MCF 10A (cell line): ENCODE measurements around the gene NOTCH2. TPM values are rescaled to one million over a fixed set of nuclear protein-coding genes. Genes with fewer than 3 reads are reported as not detected.

Source experiments
- BruUV-seq: library from RNA; stranded (reverse); fragments of 400-500 nt; replicated peaks from 2 replicates; lab custom pipeline; 2021; lab: Mats Ljungman, UMichigan
- CTCF ChIA-PET: fragments of 300-600 bp; sonication (Branson Sonifier 250); formaldehyde crosslinking; extraction: SDS; loops from one replicate; lab custom pipeline; 2021; ENCODE audit warnings: antibody characterized with exemption, inconsistent platforms; lab: Yijun Ruan, JAX
- POLR2A ChIA-PET: fragments of 300-600, 350-650 bp; sonication (Branson Sonifier 250); formaldehyde crosslinking; extraction: SDS; loops from one replicate; lab custom pipeline; 2020; ENCODE audit warnings: antibody characterized with exemption, inconsistent platforms; lab: Yijun Ruan, JAX
- DNase-seq: peaks from one replicate; pipeline ENCODE4 v3.0.0-alpha.2; 2018; ENCODE audit not compliant: unreplicated experiment
- H3K27ac Mint-ChIP-seq: one replicate; pipeline ENCODE4 v1.8.0; 2022; ENCODE audit warnings: mild to moderate bottlenecking, low read depth, mixed read lengths; ENCODE audit not compliant: unreplicated experiment
- H3K27me3 Mint-ChIP-seq: one replicate; pipeline ENCODE4 v1.8.0; 2022; ENCODE audit warnings: mixed read lengths; ENCODE audit not compliant: insufficient read depth, unreplicated experiment
- H3K36me3 Mint-ChIP-seq: one replicate; pipeline ENCODE4 v1.8.0; 2022; ENCODE audit warnings: mild to moderate bottlenecking, moderate library complexity, mixed read lengths; ENCODE audit not compliant: insufficient read depth, unreplicated experiment
- H3K4me1 Mint-ChIP-seq: one replicate; pipeline ENCODE4 v1.8.0; 2022; ENCODE audit warnings: mixed read lengths; ENCODE audit not compliant: insufficient read depth, unreplicated experiment
- H3K4me3 Mint-ChIP-seq: one replicate; pipeline ENCODE4 v1.8.0; 2022; ENCODE audit warnings: mild to moderate bottlenecking, moderate library complexity, mixed read lengths; ENCODE audit not compliant: unreplicated experiment
- H3K9me3 Mint-ChIP-seq: one replicate; pipeline ENCODE4 v1.8.0; 2022; ENCODE audit warnings: mixed read lengths; ENCODE audit not compliant: unreplicated experiment
- CTCF ChIP-seq: fragments of 200-600 bp; IDR thresholded peaks from one replicate; pipeline ENCODE4 v1.8.0; 2022; ENCODE audit warnings: antibody characterized with exemption, mild to moderate bottlenecking; ENCODE audit not compliant: unreplicated experiment
- intact Hi-C: fragments of 100-400 bp; cut with micrococcal nuclease; formaldehyde crosslinking; loops from 2 replicates; pipeline ENCODE4 v1.14.1; 2022
- total RNA-seq: library from RNA; stranded (reverse); gene quantifications from 2 replicates; pipeline ENCODE4 v1.2.3, GENCODE V29; 2022

The NOTCH2 gene
- total RNA-seq, 1 experiment from 2014 or later: 128 TPM

GRCh38 chr1:119948342-119949214 is 120.9 kb downstream of the NOTCH2 start:
- H3K9me3 Mint-ChIP-seq: no peaks in the 10 kb centered on the region
- CTCF ChIA-PET: interaction anchor here (0.6 to 3.3 kb wide), 19 partner anchors 9 to 366 kb away, joined by 3 to 22 read pairs (median 6); partner anchors contain the start of gene ADAM30
- TF ChIP-seq CTCF: peak; percentile 85
- H3K36me3 Mint-ChIP-seq: peaks cover 78% of the 10 kb centered on the region
- no peaks in the 10 kb centered on the region for H3K27me3 Mint-ChIP-seq
- no TSS peak for BruUV-seq
- intact Hi-C loops: loop anchor here (1.0 kb wide), 1 partner anchor 62 kb away; no protein-coding TSS in a partner anchor
- peaks cover 13% of the 10 kb centered on the region for H3K4me1 Mint-ChIP-seq
- H3K27ac Mint-ChIP-seq: peak overlapping the region; percentile 27
- H3K4me3 Mint-ChIP-seq: no peak overlapping the region
- peak; percentile 78 for DNase-seq
- POLR2A ChIA-PET: interaction anchor here (0.6 to 1.6 kb wide), 6 partner anchors 9 to 227 kb away, joined by 3 to 5 read pairs (median 4); partner anchors contain the start of gene SEC22B

GRCh38 chr1:119947468-119947867 is 122.0 kb downstream of the NOTCH2 start:
- peak overlapping the region; percentile 75 for H3K27ac Mint-ChIP-seq
- ChIA-PET POLR2A (interaction anchor here (0.6 to 1.6 kb wide), 2 partner anchors 12 to 798 kb away, joined by 4 to 5 read pairs; no protein-coding TSS in a partner anchor), CTCF (interaction anchor here (0.7 to 3.3 kb wide), 8 partner anchors 8 to 336 kb away, joined by 3 to 22 read pairs (median 8); no protein-coding TSS in a partner anchor)
- no peak for TF ChIP-seq CTCF
- intact Hi-C loops: no loop called here
- peaks cover 74% of the 10 kb centered on the region for H3K36me3 Mint-ChIP-seq
- H3K27me3 Mint-ChIP-seq: no peaks in the 10 kb centered on the region
- no TSS peak for BruUV-seq
- H3K9me3 Mint-ChIP-seq: no peaks in the 10 kb centered on the region
- peak overlapping the region; percentile 28 for H3K4me3 Mint-ChIP-seq
- peak; percentile 41 for DNase-seq
- peaks cover 13% of the 10 kb centered on the region for H3K4me1 Mint-ChIP-seq

- ChIA-PET CTCF (interaction anchor here (0.7 to 2.0 kb wide), 2 partner anchors 10 to 335 kb away, joined by 3 to 7 read pairs; no protein-coding TSS in a partner anchor), POLR2A (interaction anchor here (0.6 kb wide), 1 partner anchor 797 kb away, joined by 4 read pairs; no protein-coding TSS in a partner anchor)
- peak overlapping the region; percentile 28 for H3K4me3 Mint-ChIP-seq
- TF ChIP-seq CTCF: no peak
- no peak for DNase-seq
- no TSS peak for BruUV-seq
- H3K27ac Mint-ChIP-seq: peak overlapping the region; percentile 75
- no peaks in the 10 kb centered on the region for H3K27me3 Mint-ChIP-seq
- peaks cover 68% of the 10 kb centered on the region for H3K36me3 Mint-ChIP-seq
- H3K9me3 Mint-ChIP-seq: no peaks in the 10 kb centered on the region
- intact Hi-C loops: no loop called here
- peaks cover 13% of the 10 kb centered on the region for H3K4me1 Mint-ChIP-seq
Measured at GRCh38 chr1:119946724-119947123, 122.7 kb downstream of the NOTCH2 start.

GRCh38 chr1:119943216-119943615 is 126.2 kb downstream of the NOTCH2 start:
- POLR2A ChIA-PET: no interaction called here
- DNase-seq: no peak
- Mint-ChIP-seq H3K27ac (no peak overlapping the region), H3K9me3 (no peaks in the 10 kb centered on the region), H3K36me3 (peaks cover 61% of the 10 kb centered on the region), H3K4me1 (peaks cover 13% of the 10 kb centered on the region), H3K4me3 (no peak overlapping the region), H3K27me3 (no peaks in the 10 kb centered on the region)
- intact Hi-C loops: no loop called here
- TF ChIP-seq CTCF: no peak
- CTCF ChIA-PET: interaction anchor here (0.5 to 1.5 kb wide), 4 partner anchors 9 to 200 kb away, joined by 4 to 8 read pairs (median 6); no protein-coding TSS in a partner anchor
- no TSS peak for BruUV-seq
